ENCODE results near the gene SRM. TPM values are rescaled to one million over a fixed set of nuclear protein-coding genes. Genes with fewer than 3 reads are reported as not detected.

SRM gene
- total and polyA plus RNA-seq, 2 of the 13 experiments (the other 11 are each of a cell fraction or from before 2014, with no cell fraction given): 27.9 to 31.8 TPM

- Histone ChIP-seq H2AFZ (ENCODE audit: low read length) (no peak overlapping the region), H3K27me3 (ENCODE audit: control insufficient read depth in 1 of 2, insufficient read depth in 2 of 2, low read length in 2 of 2) (no peaks in the 10 kb centered on the region), H3K79me2 (ENCODE audit: insufficient read depth, low read length) (no peaks in the 10 kb centered on the region), H3K4me3 (replicated peaks in 1 of 3; ENCODE audit: insufficient read depth in 1 of 3, low read depth in 2 of 3, low read length in 3 of 3) (no peak overlapping the region), H3K9ac (ENCODE audit: insufficient read depth, low read depth, low read length) (no peak overlapping the region), H3K9me3 (ENCODE audit: low read length) (no peaks in the 10 kb centered on the region), H3K36me3 (replicated peaks in 1 of 2; ENCODE audit: control insufficient read depth in 1 of 2, insufficient read depth in 2 of 2, low read length in 2 of 2) (peaks cover 6 to 41% of the 10 kb centered on the region in 2 experiments), H3K4me2 (ENCODE audit: low read depth, low read length) (no peak overlapping the region), H4K20me1 (ENCODE audit: insufficient read depth, low read length) (no peaks in the 10 kb centered on the region; the same call in 1 of the 2 replicates), H3K27ac (ENCODE audit: extremely low read length, insufficient read depth, low read length) (no peak overlapping the region), H3K4me1 (ENCODE audit: insufficient read depth, low read length) (no peaks in the 10 kb centered on the region)
- DNase-seq (ENCODE audit: low spot score): no peak
- intact Hi-C loops (cut with micrococcal nuclease; ENCODE audit: unreplicated experiment): no loop called here
- 97% methylated on average over 5 of the region's 5 CpGs for WGBS (ENCODE audit: low lambda C conversion rate)
- ChIA-PET CTCF (ENCODE audit: low intra/inter-chr PET ratio, low total read pairs) (no interaction called here), POLR2A (no interaction called here)
- no peak; the same call in 2 of the 3 replicates for ATAC-seq
- FAIRE-seq: no peak
- in situ Hi-C loops (cut with HindIII; ENCODE audit: extremely low pct_ligation_motif_present, low pct_unique_long_range_greater_than_20kb): loop anchor here (25.0 kb wide), 1 partner anchor 610 kb away; no protein-coding TSS in a partner anchor
- BruUV-seq (replicated peaks): no TSS peak
- TF ChIP-seq GLI4 (CRISPR knock-in tag; IDR thresholded peaks at IDR 0.05; ENCODE audit: borderline replicate concordance) (no peak), ZMAT3 (CRISPR knock-in tag; conservative IDR thresholded peaks at IDR 0.05) (no peak), ZNF34 (CRISPR knock-in tag; IDR thresholded peaks at IDR 0.05; ENCODE audit: borderline replicate concordance) (no peak), RBM22 (optimal IDR thresholded peaks at IDR 0.05; ENCODE audit: low read length) (peak; percentile 13), CEBPB (IDR thresholded peaks at IDR 0.05; ENCODE audit: borderline replicate concordance, low read depth, low read length) (no peak), POLR2G (IDR thresholded peaks at IDR 0.05; ENCODE audit: low read depth, low read length) (peak; percentile 65), ARID5B (CRISPR knock-in tag; IDR thresholded peaks at IDR 0.05) (no peak), ZXDC (CRISPR knock-in tag; IDR thresholded peaks at IDR 0.05) (no peak), TAF1 (CRISPR knock-in tag; IDR thresholded peaks at IDR 0.05) (no peak), ZNF431 (CRISPR knock-in tag; IDR thresholded peaks at IDR 0.05; ENCODE audit: borderline replicate concordance, low read depth) (no peak), ZNF317 (CRISPR knock-in tag; IDR thresholded peaks at IDR 0.05) (no peak), ZBTB14 (CRISPR knock-in tag; IDR thresholded peaks at IDR 0.05) (no peak), TFDP2 (CRISPR knock-in tag; IDR thresholded peaks at IDR 0.05) (no peak), POLR2A (IDR thresholded peaks at IDR 0.05; ENCODE audit: insufficient read depth in 1 of 2, low read depth in 2 of 2, low read length in 2 of 2) (peak in 1 of 2 experiments; percentile 31; a peak in 1 of 4 replicates), POLR2AphosphoS2 (IDR thresholded peaks at IDR 0.05; ENCODE audit: low read depth, low read length) (0 out of 2 replicates have a peak, but pooled peaks have one; percentile 41), SRF (IDR thresholded peaks at IDR 0.05; ENCODE audit: low read depth, low read length) (no peak), POLR2AphosphoS5 (IDR thresholded peaks at IDR 0.05; ENCODE audit: low read depth, low read length) (peak; percentile 47)
Observed at GRCh38 chr1:11026903-11027302, 32.9 kb downstream of the SRM start.
